GM12874 (cell line): Measurements from ENCODE around the gene OR9A2.

Experiments used
- TF ChIP-seq, protein P1 (sequence below): IDR thresholded peaks from 2 replicates; pipeline ENCODE4 v1.5.1; 2011; ENCODE audit warnings: low read depth, mild to moderate bottlenecking, control low read depth, low read length, moderate library complexity; ENCODE audit not compliant: insufficient read depth

The OR9A2 gene

DNA sequence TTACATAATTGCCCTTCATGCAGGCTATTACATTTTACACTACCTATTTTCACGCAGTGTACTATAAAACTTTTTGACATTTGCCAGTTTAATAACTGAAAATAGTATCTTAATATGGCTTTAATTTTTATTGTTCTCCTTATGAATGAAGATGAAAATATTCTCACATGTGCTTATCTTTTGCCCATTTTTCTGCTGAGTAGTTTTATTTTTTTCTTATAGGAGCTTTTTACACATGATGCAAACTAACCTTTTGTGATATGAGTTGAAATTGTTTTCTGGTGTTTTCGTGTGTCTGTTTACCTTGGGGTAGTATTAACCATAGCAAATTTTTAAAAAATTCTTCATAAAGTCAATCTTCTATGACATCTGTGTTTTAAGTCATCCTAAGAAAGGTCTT, 26.3 kb downstream of the OR9A2 start:
- TF ChIP-seq, protein P1, sequence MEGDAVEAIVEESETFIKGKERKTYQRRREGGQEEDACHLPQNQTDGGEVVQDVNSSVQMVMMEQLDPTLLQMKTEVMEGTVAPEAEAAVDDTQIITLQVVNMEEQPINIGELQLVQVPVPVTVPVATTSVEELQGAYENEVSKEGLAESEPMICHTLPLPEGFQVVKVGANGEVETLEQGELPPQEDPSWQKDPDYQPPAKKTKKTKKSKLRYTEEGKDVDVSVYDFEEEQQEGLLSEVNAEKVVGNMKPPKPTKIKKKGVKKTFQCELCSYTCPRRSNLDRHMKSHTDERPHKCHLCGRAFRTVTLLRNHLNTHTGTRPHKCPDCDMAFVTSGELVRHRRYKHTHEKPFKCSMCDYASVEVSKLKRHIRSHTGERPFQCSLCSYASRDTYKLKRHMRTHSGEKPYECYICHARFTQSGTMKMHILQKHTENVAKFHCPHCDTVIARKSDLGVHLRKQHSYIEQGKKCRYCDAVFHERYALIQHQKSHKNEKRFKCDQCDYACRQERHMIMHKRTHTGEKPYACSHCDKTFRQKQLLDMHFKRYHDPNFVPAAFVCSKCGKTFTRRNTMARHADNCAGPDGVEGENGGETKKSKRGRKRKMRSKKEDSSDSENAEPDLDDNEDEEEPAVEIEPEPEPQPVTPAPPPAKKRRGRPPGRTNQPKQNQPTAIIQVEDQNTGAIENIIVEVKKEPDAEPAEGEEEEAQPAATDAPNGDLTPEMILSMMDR: no peak

DNA sequence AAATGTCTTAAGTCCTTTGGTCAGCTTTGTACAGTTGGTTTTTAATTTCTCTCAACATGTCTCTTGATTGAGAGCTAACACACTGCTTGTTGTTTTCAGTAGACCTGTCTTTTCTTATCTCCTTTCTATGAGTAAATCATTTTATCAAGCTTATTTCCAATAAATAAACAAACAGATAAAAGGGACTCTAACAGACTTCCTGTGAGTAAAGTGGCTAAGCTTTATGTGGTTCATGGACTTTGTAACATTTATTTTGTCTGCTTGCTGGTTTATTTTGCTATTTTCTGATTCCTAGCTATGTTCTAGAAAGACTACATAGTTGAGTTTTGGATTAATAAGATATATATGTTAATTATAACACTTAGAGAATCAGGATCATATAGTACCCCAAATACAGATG, 27.1 kb downstream of the OR9A2 start:
- TF ChIP-seq, protein P1: no peak

DNA sequence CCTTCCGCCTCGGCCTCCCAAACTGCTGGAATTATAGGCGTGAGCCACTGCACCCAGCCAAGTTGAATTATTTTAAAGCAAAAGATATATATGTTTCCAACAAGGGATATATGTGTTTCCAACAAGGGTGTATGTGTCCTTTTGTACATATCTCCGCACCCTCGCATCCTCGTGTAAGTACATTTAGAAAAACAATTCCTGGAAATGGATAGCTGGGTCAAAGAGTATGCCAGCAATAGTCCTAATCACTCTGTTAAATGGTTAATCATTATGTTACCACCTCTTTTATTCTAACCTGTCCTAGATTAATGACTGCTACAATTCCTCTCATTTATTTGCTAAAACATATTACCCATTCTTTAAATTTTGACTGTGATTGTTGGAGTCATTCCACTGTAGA, 28.0 kb downstream of the OR9A2 start:
- TF ChIP-seq, protein P1: no peak

DNA sequence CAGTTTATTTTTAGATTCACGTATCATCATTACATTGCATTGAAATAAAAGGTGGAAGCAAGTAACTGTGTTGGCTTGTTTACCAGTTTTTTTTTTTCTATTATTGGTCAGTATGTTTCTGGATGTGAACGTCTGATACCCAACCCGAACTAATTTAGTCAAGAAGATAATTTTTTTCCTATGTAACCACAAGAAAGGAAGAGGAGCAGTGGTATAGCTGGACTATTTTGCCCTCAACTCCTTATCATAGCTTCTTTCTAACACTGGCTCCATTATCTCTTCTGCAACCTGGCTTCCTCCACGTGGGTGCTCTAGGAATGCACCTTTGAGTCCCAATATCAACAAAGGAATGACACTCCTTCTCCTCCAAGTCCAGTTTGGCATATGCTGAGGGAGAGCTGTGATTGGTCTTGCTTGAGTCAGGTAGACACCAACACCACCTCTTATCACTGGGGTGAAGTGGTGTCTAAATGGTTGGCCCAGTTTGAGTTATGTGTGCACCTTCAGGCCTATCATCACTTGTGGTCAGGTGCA, 29.4 kb downstream of the OR9A2 start:
- TF ChIP-seq, protein P1: no peak

DNA sequence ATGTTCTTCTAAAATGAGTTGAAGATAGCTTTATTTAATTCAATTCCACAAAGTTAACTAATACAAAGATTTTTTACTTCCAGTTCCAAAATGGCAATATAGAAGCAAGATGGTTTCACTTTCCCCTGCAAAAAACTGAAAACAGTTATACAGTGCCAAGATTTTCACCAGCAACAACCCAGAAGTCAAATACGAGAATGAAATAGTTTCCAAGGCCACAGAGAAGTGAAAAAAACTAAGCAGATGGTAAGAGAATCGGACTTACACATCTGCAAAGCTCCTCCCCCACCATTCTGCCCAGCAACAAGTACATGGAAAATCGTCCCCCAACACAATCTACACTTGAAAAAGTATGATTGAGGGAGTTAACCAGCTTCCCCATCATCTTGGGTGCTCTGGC, 34.5 kb downstream of the OR9A2 start:
- TF ChIP-seq, protein P1: no peak

DNA sequence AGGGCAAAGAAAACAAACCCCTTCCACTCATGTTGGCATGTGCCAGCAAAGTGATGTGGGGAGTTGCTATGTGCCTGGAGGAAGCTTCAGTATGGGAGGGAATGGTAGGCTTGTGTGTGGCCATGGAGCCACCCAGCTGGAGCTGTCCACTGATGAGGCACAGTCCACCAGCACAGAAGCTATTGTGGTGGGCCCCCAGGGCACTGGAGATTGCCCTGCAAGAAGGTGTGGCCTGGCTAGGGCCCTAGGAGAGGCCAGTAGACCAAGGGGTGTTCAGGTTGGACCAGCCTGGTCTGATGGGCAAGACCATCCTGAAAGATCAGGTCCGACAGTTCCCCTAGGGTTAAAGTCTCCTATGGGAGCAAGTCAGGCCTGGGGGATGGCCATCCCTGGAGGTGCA, 42.6 kb downstream of the OR9A2 start:
- TF ChIP-seq, protein P1: no peak

DNA sequence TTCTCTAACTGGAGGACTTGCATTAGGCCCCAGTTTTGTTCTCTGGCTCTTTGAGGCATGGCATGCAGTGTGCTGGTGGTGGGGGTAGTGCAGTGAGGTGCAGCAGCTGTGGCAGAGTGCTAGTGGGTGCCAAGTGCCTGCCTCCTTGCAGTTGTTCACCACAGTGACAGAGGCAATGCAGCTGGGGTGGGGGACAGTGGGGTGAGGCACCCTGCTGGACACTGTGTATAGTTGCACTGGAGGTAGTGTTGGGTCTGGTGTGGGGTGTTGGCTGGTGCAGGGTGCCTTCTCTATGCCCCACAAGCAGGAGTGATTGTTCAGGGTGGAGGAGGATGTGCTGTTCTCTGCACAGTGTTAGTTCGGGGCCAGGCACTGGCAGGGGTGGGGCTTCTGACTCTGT, 43.1 kb downstream of the OR9A2 start:
- TF ChIP-seq, protein P1: no peak
